Stimulated activated CD4-positive, alpha-beta T cell treated with anti-CD3 and anti-CD28 coated beads, Interleukin-15, amount 100 ng/mL, for 1 hour (primary cell): Measurements from ENCODE around the gene UTF1.

ENCODE experiments used
- DNase-seq, 2 donors: peaks; one replicate each; pipeline ENCODE4 v3.0.0-alpha.2; 2020; ENCODE audit warnings: low read depth in 1 of 2, low spot score in 1 of 2

The UTF1 gene

DNA sequence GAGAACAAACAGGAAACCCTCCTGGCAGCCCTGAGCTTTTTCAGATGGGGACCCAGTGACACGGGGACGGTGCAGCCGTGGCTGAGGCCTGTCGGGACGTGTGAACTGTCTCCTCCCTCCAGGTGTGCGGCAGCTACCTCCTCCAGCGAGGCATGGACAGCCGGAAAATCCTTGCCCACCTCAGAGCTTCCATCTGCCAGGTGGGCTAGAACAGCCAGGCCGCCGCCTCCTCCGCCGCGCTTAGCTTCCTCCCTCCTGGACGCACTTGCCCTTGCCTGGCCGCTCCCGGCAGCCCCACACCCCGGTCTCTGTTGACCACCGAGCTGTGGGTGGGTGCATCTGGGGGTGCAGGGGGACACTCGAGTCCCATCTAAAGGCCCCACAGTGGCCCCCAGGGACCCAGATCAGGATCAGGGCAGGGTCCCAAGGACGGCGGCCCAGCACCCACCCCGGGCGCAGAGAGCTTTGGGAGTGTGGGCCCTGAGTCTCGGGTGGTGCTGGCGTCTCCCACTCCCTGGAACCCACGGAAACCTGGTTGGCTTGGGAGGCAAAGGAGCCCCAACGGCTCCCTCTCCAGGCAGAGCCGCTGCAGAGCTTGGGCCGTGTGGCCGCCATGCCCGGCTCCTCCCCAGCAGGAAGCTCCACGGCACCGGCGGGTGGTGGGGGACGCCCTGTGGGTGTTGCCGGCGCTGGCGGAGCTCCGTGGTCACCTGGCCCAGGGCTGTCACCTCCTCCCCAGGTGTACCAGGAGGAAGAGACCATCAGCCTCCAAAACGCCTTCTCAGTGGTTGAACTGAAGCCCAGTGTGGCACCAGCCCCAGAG is 32.9 kb upstream of the UTF1 start:
- no peak for DNase-seq

DNA sequence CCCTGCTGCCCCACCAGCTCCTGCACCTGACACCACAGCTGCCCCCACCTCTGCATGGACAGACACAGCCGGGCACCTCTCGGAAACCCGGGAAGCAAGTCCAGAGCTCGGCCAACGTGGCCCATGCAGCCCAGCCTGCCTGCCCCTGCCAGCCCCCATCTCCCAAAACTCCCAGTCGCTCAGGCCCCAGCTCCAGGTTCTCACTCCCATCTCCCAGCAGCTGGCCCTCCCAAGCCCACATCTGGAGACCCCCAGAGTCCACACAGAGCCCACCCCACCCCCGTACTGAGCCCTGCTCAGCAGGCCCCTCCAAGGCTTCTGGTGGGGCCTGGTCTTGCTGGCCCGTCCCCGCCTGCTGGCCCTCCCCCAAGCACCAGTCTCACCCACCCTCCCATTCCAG is 32.2 kb upstream of the UTF1 start:
- no peak for DNase-seq

DNA sequence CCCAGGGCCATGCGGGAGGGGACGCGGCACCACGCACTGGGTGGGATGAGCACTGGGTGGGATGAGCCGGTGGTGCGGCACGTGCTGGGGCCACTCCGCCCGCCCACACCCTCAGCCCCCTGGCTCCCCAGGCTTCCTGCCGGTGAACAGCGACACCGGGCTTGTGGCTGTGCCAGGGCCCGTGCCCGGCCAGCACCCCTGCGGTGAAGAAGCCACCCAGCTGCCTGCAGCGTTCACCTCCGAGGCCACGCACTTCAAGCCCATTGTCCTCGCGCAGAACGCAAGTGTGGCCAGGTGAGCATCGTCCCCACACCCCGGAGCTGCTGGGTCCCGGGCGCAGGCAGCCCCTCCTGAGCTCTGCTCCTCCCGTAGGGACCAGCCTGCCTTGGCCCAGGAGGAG is 31.8 kb upstream of the UTF1 start:
- DNase-seq: no peak

DNA sequence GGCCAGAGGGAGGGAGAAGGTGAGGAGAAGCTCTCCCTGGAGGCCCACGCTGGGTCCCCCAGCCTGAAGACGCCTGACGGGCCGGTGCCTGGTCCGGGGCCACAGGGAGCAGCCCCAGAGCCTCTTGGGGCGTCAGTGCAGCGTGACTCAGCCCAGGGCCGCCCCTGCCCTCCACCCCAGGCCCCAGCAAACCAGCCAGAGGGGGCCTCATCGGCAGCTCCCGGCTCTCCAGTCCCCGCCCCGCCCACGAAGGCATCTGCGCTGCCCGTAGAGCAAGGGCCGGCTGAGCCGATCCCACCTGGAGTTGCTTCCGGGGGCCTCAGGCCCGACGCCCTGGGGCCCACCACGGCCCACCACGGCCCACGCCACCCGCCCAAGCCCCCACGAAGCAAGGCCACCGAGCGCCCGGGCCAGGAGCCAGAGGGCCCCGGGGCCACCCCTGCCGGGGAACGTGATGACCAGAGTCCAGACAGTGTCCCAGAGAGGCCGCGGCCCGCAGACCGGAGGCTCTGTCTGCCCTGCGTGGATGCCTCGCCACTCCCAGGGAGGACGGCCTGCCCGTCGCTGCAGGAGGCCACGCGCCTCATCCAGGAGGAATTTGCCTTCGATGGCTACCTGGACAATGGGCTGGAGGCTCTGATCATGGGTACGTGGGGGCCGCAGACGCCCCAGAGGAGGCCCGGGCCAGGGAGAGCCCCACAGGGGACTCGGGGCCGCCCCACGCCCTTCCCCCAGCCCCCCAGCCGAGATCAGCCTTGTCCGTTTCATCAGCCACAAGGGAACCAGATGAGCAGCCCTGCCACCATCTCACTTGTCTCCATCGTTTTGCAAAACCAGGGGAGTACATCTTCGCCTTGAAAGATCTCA is 31.2 kb upstream of the UTF1 start:
- DNase-seq: no peak

DNA sequence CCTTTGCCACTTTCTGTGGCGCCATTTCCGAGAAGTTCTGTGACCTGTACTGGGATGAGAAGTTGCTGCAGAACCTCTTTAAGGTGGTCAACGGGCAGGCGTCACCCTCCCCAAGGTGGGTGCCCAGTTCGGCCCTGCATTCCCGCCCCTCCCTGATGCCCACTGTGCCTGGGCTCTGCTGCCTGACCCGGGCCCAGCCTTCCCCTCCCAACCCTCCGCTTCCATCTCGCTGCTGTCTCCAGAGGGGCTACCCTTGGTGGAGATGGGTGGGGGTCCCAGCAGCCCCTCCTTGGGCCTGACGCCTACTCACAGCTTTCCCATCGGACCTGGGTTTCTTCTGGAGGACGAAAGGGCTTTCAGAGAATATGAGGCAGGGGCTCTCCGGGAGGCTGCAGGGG is 30.5 kb upstream of the UTF1 start:
- no peak for DNase-seq

DNA sequence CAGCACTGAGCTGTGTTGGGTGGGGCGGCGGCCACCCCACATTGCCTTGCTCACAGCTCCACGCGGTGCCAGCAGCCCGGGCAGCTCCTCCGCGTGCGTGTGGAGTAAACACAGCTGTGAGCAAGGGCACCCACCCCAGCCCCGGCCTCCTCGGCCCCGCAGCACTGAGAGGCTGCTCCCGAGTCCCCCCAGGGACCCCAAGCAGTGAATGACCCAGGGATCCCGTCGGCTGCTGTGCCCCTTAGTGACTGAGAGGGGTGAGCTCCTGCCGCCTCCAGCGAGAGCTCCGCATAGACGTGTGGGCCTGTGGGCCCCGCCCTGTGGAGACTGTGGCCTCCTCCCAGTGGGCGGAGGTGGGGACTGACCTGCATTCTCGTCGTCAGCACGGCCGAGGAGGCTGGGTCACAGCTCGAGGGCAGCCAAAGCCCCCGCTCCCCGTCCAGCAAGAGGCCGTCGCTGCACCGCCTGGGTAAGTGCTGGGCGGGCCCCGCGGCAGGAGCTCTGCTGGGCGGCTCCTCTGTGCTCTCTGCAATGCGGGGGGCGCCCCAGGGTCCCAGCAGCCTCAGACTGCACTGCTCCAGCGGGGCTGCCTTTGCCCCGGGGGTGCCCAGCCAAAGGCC is 29.9 kb upstream of the UTF1 start:
- DNase-seq: no peak

DNA sequence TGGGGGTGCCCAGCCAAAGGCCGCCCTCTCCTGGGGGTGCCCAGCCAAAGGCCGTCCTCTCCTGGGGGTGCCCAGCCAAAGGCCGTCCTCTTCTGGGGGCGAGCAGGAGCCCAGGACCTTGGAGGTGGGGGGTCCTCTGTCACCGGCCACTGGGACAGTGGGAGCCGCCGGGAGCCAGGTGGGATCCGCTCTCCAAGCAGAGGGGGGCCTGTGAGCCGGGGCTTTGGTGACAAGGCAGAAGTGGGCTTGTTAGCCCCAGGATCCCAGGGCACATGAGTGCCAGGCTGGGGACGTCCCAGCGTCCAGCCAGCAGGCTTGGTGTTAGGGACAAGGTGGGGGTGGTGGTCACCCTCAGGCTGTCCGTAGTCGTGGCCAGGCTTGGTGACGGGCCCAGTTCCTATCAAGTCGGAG is 29.4 kb upstream of the UTF1 start:
- no peak for DNase-seq

DNA sequence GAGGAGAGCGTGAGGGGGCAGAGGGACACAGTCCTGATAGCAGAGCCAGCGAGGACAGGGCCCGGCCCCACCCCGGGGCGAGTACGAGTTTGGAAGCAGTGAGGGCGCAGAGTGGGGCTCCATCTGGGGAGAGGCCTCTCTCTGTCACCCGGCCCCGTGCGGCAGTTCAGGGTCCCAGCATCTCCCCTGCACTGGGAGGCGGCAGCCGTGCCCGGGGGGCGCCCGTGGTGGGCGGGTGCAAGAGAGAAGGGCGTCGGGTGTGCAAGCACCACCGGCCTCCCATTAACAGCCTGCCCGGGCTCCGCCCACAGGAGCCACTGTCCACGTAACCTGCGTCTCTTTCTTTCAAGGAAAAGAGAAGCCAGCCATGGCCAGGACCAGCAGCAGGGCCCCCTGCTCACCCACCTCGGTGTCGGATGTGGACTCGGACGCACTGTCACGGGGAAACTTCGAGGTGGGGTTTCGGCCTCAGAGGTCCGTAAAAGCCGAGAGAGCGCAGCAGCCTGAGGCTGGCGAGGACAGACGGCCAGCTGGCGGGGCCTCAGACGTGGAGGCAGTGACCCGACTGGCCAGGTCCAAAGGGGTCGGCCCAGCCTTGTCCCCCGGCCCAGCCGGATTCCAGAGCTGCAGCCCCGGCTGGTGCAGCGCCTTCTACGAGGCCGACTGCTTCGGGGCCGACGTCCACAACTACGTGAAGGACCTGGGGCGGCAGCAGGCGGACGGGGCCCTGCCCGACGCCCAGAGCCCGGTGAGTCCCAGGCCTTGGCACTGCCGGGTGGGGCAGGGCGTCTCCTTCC is 28.7 kb upstream of the UTF1 start:
- no peak for DNase-seq

DNA sequence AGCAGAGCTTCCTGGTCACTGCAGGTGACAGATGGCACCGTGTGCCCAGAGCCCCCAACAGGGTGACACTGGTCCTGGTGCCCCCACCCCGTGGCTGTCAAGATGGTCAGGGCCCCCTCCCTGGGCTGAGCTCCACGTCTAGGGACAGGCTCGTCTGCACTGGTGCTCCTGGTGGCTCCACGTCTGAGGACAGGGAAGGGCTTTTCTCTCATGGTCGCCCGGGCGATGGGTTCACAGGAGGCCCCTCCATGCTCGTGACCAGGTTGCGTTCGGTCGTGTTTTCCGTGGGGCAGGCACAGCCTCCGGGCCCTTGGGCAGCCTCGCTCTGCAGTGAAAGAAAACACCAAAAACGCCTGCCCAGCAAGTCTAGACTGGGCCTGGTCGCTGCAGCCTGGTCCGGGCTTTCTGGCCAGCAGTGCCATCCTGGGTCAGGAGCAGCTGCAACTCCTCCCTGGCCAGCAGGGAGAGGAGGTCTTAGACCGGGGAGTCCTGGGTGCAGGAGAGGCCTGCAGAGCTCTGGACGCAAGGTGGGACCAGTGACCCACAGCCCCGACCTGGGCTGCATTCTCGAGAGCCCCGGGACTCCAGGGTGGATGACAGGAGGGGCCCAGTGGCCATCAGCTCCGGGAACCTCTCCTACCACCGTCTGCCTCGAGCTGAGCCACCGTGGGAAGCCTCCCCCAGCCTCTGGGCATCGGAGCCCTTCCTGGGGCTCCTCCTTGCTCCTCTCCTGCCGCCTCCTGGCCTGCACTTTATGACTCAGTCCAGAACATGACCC is 27.9 kb upstream of the UTF1 start:
- no peak for DNase-seq

DNA sequence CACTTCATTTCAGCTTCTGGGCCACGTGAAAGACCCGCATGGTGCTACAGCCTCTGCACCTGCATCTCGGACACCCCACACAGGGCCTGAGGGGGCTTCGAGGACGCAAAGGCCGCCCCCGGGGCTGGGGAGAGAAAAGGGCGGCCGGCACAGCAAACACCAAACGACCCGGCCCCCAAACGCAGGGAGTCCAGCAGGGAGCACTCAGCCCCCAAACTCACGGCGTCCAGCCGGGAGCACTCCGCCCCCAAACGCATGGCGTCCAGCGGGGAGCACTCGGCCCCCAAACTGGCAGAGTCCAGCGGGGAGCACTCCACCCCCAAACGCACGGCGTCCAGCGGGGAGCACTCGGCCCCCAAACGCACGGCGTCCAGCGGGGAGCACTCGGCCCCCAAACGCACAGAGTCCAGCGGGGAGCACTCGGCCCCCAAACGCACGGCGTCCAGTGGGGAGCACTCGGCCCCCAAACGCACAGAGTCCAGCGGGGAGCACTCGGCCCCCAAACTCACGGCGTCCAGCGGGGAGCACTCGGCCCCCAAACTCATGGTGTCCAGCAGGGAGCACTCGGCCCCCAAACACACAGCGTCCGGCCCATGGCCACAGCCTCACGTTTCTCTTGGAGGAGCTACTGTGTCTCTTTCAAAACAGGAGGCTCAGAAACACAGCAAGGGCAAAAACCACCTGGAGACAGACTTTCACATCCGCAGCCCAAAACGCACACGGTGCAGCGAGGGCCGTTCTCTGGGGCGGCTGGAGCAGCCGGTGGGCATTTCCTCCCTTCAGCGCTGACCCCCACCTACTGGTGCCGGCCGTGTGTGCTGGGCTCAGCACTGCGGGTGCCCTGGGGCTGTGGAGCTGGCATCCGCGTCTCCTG is 27.0 kb upstream of the UTF1 start:
- no peak for DNase-seq

DNA sequence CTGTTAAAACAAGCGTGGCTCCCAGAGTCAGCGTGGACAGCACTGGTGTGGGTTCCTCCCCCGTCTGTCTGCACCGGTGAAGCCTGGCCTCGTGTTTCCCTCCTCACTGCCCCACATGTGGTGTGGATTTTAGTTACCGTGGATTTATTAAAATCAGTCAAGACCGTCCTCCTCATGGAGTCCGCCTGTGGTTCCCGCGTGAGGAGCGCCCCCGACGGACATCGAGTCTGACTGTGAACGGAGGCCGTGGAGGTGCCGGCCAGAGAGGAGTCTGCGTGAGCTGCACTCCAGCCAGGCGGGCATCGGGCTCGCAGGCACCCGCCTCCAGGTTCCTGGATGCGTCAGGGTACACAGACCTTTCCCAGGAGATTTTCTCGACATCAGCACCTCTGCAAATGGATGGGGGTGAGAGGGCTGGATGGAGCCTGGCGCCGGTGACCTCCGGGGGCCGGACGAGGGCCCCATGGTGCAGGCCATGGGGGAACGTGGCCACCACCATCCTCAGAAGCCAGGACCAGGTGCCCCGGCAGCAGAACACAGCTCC is 26.3 kb upstream of the UTF1 start:
- no peak for DNase-seq

DNA sequence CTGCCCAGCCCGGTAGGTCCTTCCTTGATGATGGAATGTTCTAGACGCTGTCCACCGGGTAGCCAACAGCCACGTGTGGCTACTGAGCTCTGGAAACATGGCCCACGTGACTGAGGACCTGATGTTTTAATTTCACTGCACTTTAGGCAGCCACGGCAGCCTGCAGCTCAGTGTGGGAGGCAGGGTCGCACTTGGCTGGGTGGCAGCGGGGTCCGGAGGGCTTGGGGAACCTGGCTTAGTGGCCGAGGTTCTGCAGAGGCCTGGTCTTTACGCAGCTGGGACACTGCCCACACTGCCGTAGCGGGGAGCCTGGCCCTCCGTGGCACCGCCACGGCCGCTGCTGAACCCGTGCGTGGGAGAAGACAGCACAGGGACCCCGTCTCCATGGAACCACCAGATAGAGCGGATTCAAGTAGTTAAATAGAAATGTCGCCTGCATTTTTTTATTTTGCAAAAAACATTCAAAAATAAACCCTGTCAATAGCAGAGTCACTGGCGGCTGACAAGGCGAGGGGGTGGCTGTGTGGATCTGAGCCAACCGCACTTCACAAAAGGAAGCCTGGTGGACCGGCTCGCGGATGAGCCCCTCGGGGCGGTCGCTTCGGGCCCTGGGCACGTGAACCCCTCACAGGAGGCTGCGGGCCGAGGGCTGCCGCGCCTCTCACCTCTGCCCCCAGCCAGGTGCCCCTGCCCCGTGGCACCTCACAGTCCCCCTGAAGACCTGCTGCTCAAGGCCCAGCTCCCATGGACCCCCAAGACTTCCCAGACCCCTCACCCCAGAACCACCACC is 25.6 kb upstream of the UTF1 start:
- DNase-seq: no peak

DNA sequence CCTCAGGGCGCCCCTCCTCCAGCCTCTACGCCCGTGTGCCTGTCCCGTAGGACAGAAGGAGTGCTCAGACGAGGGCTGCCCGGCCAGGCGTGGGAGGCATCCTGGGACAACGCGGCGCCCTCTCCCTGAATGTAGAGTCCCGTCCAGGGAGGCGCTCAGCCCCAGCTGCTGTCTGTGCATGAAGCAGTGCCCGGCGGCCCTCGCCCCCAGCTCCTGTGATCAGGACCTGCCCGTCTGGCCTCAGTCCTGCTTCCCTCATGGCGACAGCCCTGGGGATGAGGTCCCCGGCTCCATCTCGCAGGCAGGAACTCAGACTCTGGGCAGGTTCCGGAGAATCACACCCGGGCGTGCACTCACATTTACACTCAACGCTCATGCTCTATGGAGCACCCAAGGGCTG is 24.9 kb upstream of the UTF1 start:
- no peak for DNase-seq

DNA sequence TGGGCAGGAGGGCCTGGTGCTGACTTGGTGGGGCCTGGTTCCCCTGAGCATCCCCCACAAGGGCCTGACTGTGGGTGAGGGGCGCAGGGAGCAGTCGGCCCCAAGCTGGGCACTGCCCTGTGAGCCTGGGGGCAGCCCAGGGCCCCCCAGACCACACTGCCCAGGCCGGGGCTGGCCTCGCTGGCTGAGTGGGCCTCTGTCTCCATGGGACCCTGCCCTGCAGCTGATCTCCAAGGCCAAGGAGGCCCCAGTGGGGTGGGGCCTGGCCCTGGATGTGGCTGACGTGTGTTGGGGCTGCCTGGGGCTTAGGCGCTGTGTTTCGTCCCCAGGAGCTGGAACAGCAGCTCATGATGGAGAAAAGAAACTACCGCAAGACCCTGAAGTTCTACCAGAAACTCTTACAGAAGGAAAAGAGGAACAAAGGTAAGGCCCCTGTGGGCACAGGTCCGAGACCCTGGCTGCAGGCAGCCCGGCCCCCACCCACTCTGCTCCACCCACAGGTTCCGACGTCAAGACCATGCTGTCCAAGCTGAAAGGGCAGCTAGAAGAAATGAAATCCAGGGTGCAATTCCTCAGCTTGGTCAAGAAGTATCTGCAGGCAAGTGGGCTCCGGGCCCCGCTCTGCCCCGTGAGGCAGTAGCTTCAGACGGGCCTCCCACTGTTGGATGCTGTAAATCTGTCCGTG is 23.5 kb upstream of the UTF1 start:
- DNase-seq: no peak

DNA sequence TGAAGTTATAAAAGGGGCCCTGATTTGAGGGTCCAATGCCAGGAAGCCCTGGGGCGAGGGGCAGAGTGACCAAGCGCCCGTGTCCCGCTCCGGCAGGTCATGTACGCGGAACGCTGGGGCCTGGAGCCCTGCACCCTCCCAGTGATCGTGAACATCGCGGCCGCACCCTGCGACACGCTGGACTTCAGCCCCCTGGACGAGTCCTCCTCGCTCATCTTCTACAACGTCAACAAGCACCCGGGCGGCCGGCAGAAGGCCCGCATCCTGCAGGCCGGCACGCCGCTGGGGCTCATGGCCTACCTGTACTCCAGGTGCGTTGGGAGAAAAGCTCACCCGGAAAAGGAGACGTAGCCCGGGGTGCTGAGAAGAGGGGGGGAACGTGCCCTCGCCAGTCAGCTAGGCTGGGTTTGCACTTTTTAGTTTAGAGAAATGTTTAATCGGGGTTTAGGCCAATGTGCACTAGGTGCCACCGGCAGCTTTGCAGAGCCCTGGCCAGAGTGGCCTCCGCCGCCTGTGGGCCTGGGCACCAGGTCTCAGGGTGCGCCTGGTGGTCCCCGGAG is 22.9 kb upstream of the UTF1 start:
- no peak for DNase-seq

DNA sequence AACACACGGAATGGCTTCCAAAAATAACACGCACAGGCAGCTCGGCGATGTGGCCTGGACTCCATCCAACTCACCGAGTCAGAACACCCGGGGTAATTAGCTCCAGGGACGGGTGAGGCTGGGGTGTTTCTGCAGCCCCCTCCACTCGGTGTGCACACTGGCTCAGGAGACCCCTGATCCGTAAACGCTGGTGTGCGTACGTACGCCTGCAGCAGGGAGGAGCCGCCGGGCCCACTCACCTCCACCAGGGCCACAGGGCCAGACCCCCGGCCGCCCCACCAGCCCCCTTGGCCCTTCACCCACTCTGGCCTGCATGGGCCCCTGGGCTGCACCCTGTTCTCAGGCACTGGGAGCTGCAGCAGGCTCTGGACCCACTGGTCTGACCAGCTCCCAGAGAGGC is 22.4 kb upstream of the UTF1 start:
- DNase-seq: no peak

DNA sequence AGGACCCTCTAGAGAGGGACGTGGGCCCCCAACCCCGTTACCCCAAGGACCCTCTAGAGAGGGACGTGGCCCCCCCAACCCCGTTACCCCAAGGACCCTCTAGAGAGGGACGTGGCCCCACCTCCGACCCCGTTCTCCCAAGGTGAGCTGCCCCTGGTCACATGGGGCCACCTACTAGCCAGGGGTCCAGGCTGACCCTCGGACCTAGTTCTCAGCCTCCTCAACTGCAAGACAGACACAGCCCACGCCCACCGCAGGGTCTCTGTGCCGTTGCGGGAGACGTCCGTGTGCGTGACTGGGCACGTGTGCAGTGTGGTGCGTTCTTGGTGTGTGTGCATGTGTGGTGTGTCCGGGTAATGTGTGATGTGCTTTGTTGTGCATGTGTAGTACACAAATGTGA is 21.6 kb upstream of the UTF1 start:
- no peak for DNase-seq

DNA sequence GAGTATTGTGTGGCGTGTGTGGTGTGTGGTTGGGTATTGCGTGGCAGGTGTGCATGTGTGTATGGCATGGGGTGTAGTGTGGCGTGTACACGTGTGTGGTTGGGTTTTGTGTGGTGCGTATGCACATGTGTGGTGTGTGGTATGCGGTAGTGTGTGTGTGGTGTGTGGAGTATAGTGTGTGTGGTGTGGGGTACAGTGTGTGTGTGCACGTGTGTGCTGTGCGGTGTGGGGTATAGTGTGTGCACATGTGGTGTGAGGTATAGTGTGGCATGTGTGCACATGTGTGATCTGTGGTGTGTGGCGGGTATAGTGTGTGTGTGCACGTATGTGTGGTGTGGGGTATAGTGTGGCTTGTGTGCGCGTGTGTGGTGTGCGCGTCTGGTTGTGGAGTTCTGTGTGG is 20.9 kb upstream of the UTF1 start:
- no peak for DNase-seq
